Erythroblast (primary cell): ENCODE measurements around the gene ZNF655.
"Not testable (repeated sequence)": the region's sequence is repeated elsewhere in the genome, so short reads cannot be mapped to it uniquely, and the experiment has no call there.

Experiments
- GATA1 ChIP-seq: IDR thresholded peaks from 2 replicates; pipeline ENCODE4 v1.6.1; 2011; ENCODE audit warnings: low read depth, mild to moderate bottlenecking, control low read depth, low read length, moderate library complexity
- POLR2A ChIP-seq: IDR thresholded peaks from 2 replicates; pipeline ENCODE4 v1.6.1; 2011; ENCODE audit warnings: mild to moderate bottlenecking, low read length

DNA sequence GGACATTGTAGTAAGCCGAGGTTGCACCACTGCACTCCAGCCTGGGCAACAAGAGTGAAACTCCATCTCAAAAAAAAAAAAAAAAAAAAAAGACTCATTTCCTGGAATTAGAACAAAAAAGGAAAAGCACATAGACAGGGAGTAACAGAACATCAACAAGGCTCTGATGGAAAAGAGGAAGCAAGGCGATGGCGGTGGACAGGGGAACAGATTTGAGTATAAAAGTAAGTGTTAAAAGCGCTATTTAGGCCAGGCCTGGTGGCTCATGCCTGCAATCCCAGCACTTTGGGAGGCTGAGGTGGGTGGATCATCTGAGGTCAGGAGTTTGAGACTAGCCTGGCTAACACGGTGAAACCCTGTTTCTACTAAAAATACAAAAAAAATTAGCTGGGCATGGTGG is 13.1 kb upstream of the ZNF655 start:
- TF ChIP-seq POLR2A, GATA1: not testable (repeated sequence)
